ACC112 (cell line): Measurements from ENCODE around the gene AHCYL1.
A peak's percentile ranks its signal among the peaks of the same experiment; 100 is the strongest.

Experiments used
- H2AFZ ChIP-seq: fragments of 200-600 bp; sonication (generic); one replicate; pipeline ENCODE4 v1.6.0; 2017; ENCODE audit warnings: antibody characterized with exemption, low read length; ENCODE audit not compliant: unreplicated experiment
- H3K27ac ChIP-seq: fragments of 200-600 bp; sonication (generic); 2 replicates; pipeline ENCODE4 v1.5.1; 2014; ENCODE audit warnings: low read depth, mild to moderate bottlenecking, antibody characterized with exemption, low read length, moderate library complexity
- H3K27me3 ChIP-seq: fragments of 200-600 bp; sonication (generic); 2 replicates; pipeline ENCODE4 v1.6.1; 2014; ENCODE audit warnings: mild to moderate bottlenecking, antibody characterized with exemption, low read length, moderate library complexity, mixed read lengths; ENCODE audit not compliant: insufficient read depth
- H3K36me3 ChIP-seq: fragments of 200-600 bp; sonication (generic); 2 replicates; pipeline ENCODE4 v1.6.1; 2016; ENCODE audit warnings: mild to moderate bottlenecking, antibody characterized with exemption, low read length, moderate library complexity, mixed read lengths; ENCODE audit not compliant: insufficient read depth
- H3K4me1 ChIP-seq: fragments of 200-600 bp; sonication (generic); one replicate; pipeline ENCODE4 v1.6.1; 2016; ENCODE audit warnings: low read length, mixed read lengths; ENCODE audit not compliant: insufficient read depth, unreplicated experiment, control insufficient read depth
- H3K4me3 ChIP-seq: fragments of 200-600 bp; sonication (generic); 2 replicates; pipeline ENCODE4 v1.5.1; 2014; ENCODE audit warnings: mild to moderate bottlenecking, low read depth, low read length
- H3K79me2 ChIP-seq: fragments of 200-600 bp; sonication (generic); one replicate; pipeline ENCODE4 v1.6.0; 2016; ENCODE audit warnings: low read length; ENCODE audit not compliant: control insufficient read depth, unreplicated experiment, insufficient read depth

AHCYL1 gene

DNA sequence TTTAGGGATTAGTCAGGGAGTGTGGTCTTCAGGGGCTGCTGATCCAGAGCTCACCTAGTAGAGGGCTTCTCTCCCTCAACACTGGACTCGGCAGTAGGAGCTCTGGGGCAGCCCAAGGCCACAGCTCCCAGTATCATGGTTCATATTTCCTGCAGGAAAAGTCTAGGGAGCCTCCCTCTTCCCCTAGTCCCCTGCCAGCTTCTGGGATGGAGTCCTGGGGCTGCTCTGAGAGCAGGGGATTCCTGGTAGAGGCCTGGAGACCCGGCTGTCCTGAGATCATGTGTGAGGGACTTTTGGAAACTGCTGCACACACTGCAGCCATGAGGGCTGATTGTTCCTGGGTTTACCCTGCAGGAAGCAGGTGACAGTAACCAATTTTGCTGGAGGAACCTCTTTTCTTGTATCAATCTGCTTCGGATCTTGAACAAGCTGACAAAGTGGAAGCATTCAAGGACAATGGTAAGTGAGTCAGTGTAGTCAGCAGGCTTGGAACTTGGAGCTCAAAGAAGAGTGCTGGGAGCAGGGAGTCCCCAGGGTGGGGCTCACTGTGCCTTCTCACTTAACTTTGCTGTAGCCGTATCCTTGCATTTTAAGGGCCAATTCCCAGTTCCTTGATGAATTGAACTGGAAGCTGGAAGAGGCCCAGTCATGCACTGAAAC lies 66.2 kb downstream of the AHCYL1 start:
- Histone ChIP-seq H3K36me3 (peaks cover 21% of the 10 kb centered on the region), H3K27ac (no peak overlapping the region), H2AFZ (no peak overlapping the region)

GRCh38 chr1:110051262-110051648 lies 66.7 kb downstream of the AHCYL1 start:
- no peaks in the 10 kb centered on the region for H3K27me3 ChIP-seq
- H3K4me3 ChIP-seq = no peak overlapping the region
- peaks cover 32% of the 10 kb centered on the region for H3K4me1 ChIP-seq
- no peak overlapping the region for H2AFZ ChIP-seq
- H3K27ac ChIP-seq = no peak overlapping the region
- peaks cover 18% of the 10 kb centered on the region for H3K36me3 ChIP-seq
- H3K79me2 ChIP-seq = no peaks in the 10 kb centered on the region

More for the DNA sequence above, 66.2 kb downstream of the AHCYL1 start:
- Histone ChIP-seq H3K79me2 (no peaks in the 10 kb centered on the region), H3K27me3 (no peaks in the 10 kb centered on the region), H3K4me1 (peaks cover 27% of the 10 kb centered on the region), H3K4me3 (no peak overlapping the region)

DNA sequence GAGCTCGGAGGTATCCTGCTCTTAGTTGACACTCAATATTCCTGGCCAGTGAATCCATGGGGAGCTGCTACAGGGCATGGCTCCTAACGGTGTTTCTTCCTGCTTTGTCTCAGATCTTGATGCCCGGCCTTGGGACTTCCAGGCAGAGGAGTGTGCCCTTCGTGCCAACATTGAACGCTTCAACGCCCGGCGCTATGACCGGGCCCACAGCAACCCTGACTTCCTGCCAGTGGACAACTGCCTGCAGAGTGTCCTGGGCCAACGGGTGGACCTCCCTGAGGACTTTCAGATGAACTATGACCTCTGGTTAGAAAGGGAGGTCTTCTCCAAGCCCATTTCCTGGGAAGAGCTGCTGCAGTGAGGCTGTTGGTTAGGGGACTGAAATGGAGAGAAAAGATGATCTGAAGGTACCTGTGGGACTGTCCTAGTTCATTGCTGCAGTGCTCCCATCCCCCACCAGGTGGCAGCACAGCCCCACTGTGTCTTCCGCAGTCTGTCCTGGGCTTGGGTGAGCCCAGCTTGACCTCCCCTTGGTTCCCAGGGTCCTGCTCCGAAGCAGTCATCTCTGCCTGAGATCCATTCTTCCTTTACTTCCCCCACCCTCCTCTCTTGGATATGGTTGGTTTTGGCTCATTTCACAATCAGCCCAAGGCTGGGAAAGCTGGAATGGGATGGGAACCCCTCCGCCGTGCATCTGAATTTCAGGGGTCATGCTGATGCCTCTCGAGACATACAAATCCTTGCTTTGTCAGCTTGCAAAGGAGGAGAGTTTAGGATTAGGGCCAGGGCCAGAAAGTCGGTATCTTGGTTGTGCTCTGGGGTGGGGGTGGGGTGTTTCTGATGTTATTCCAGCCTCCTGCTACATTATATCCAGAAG lies 69.2 kb downstream of the AHCYL1 start:
- Histone ChIP-seq H3K27me3 (no peaks in the 10 kb centered on the region), H2AFZ (no peak overlapping the region), H3K4me3 (no peak overlapping the region), H3K27ac (no peak overlapping the region), H3K4me1 (peaks cover 54% of the 10 kb centered on the region), H3K79me2 (no peaks in the 10 kb centered on the region), H3K36me3 (peaks cover 22% of the 10 kb centered on the region; the same call in 1 of the 2 replicates)

- H3K27ac ChIP-seq = peak overlapping the region; percentile 66
- no peaks in the 10 kb centered on the region for H3K27me3 ChIP-seq
- peaks cover 21% of the 10 kb centered on the region; the same call in 1 of the 2 replicates for H3K36me3 ChIP-seq
- H3K4me1 ChIP-seq = peaks cover 49% of the 10 kb centered on the region
- no peak overlapping the region for H2AFZ ChIP-seq
- H3K4me3 ChIP-seq = no peak overlapping the region
- no peaks in the 10 kb centered on the region for H3K79me2 ChIP-seq
These were observed 71.1 kb downstream of the AHCYL1 start for GRCh38 chr1:110055493-110056284.

DNA sequence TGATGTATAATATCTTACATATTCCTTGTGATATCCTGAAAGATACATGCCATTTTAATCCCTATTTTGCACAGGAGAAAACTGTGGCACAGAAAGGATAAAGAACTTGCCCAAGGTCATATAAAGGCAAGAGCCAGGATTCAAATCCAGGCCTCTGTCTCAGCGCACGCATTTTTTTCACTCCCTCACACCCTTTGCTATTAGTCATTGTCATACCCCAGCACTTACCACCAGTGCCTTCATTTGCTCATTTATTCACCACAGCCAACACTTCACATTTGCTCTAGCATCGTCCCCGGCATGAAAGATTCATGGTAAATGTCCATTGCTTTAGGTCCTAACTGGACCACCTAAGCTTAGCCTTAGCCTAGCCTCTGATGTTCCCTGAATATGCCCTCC lies 71.7 kb downstream of the AHCYL1 start:
- Histone ChIP-seq H3K4me1 (peaks cover 44% of the 10 kb centered on the region), H3K4me3 (no peak overlapping the region), H3K36me3 (peaks cover 17% of the 10 kb centered on the region; the same call in 1 of the 2 replicates), H3K27me3 (no peaks in the 10 kb centered on the region), H3K27ac (peak overlapping the region; percentile 66), H3K79me2 (no peaks in the 10 kb centered on the region), H2AFZ (no peak overlapping the region)

DNA sequence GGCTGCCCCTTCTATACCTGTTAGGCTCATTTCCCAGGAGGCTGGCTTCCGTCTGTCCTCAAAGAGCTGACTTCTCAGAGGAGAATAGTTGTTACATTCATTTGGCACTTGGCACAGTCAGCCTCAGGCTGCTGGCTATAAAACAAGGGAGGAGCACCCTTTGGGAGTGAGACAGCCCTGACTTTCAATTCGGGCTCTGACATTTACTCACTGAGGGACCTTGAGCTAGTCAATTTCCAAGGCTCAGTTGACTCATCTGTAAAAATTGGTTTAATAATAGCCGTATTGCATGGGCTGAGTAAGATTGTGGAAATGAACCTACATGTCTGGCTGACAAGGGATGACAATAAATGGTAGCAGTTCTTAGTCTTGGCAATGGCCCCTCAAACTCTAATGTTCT lies 72.2 kb downstream of the AHCYL1 start:
- Histone ChIP-seq H2AFZ (no peak overlapping the region), H3K4me1 (peaks cover 44% of the 10 kb centered on the region), H3K27ac (peak overlapping the region; percentile 66), H3K79me2 (no peaks in the 10 kb centered on the region), H3K36me3 (peaks cover 17% of the 10 kb centered on the region; the same call in 1 of the 2 replicates), H3K27me3 (no peaks in the 10 kb centered on the region), H3K4me3 (0 out of 2 replicates have a peak overlapping the region, but pooled peaks have one; percentile 26)

GRCh38 chr1:110057963-110058518 lies 73.5 kb downstream of the AHCYL1 start:
- H2AFZ ChIP-seq = no peak overlapping the region
- no peaks in the 10 kb centered on the region for H3K27me3 ChIP-seq
- H3K36me3 ChIP-seq = peaks cover 17% of the 10 kb centered on the region; the same call in 1 of the 2 replicates
- peaks cover 44% of the 10 kb centered on the region for H3K4me1 ChIP-seq
- no peaks in the 10 kb centered on the region for H3K79me2 ChIP-seq
- H3K27ac ChIP-seq = no peak overlapping the region
- H3K4me3 ChIP-seq = no peak overlapping the region

- H3K4me1 ChIP-seq = peaks cover 44% of the 10 kb centered on the region
These were observed 74.0 kb downstream of the AHCYL1 start for GRCh38 chr1:110058591-110058990.

GRCh38 chr1:110059133-110059863 lies 74.7 kb downstream of the AHCYL1 start:
- Histone ChIP-seq H2AFZ (no peak overlapping the region), H3K27me3 (no peaks in the 10 kb centered on the region), H3K27ac (no peak overlapping the region), H3K36me3 (peaks cover 12% of the 10 kb centered on the region; the same call in 1 of the 2 replicates), H3K4me1 (peaks cover 41% of the 10 kb centered on the region), H3K79me2 (no peaks in the 10 kb centered on the region), H3K4me3 (no peak overlapping the region)

More at GRCh38 chr1:110058591-110058990, 74.0 kb downstream of the AHCYL1 start:
- Histone ChIP-seq H3K36me3 (peaks cover 14% of the 10 kb centered on the region; the same call in 1 of the 2 replicates), H3K4me3 (no peak overlapping the region), H3K79me2 (no peaks in the 10 kb centered on the region), H2AFZ (no peak overlapping the region), H3K27me3 (no peaks in the 10 kb centered on the region), H3K27ac (no peak overlapping the region)
